D341Med (cell line): ENCODE results near the gene GNG4.
A peak's percentile ranks its signal among the peaks of the same experiment; 100 is the strongest.
"Not testable (repeated sequence)": the region's sequence is repeated elsewhere in the genome, so short reads cannot be mapped to it uniquely, and the experiment has no call there.

Experiments used
- DNase-seq: peaks from one replicate; pipeline ENCODE4 v3.0.0; 2012; ENCODE audit warnings: low spot score

The GNG4 gene

GRCh38 chr1:235624721-235625333 is 24.8 kb downstream of the GNG4 start:
- no peak for DNase-seq

- no peak for DNase-seq
These were observed 26.4 kb downstream of the GNG4 start for GRCh38 chr1:235622936-235623779.

- not testable (repeated sequence) for DNase-seq
These were observed 30.4 kb downstream of the GNG4 start for GRCh38 chr1:235619149-235619548.

- no peak for DNase-seq
These were observed 31.8 kb downstream of the GNG4 start for GRCh38 chr1:235617808-235618207.

GRCh38 chr1:235617140-235617539 is 32.4 kb downstream of the GNG4 start:
- no peak for DNase-seq

- no peak for DNase-seq
These were observed 35.1 kb downstream of the GNG4 start for GRCh38 chr1:235614442-235614954.

GRCh38 chr1:235613602-235614001 is 36.0 kb downstream of the GNG4 start:
- DNase-seq: no peak

GRCh38 chr1:235612761-235613160 is 36.8 kb downstream of the GNG4 start:
- no peak for DNase-seq

GRCh38 chr1:235610157-235610556 is 39.4 kb downstream of the GNG4 start:
- DNase-seq: no peak

GRCh38 chr1:235608278-235608677 is 41.3 kb downstream of the GNG4 start:
- no peak for DNase-seq

- no peak for DNase-seq
These were observed 42.3 kb downstream of the GNG4 start for GRCh38 chr1:235607284-235607683.

GRCh38 chr1:235601104-235601503 is 48.5 kb downstream of the GNG4 start:
- peak; percentile 69 for DNase-seq

- no peak for DNase-seq
These were observed 50.0 kb downstream of the GNG4 start for GRCh38 chr1:235599536-235599935.

GRCh38 chr1:235597867-235598553 is 51.6 kb downstream of the GNG4 start:
- no peak for DNase-seq

GRCh38 chr1:235595079-235595478 is 54.5 kb downstream of the GNG4 start:
- DNase-seq: no peak

GRCh38 chr1:235594281-235594895 is 55.2 kb downstream of the GNG4 start:
- not testable (repeated sequence) for DNase-seq

GRCh38 chr1:235588916-235589515 is 60.6 kb downstream of the GNG4 start:
- no peak for DNase-seq

- DNase-seq: no peak
These were observed 61.4 kb downstream of the GNG4 start for GRCh38 chr1:235588156-235588555.

GRCh38 chr1:235586992-235587391 is 62.6 kb downstream of the GNG4 start:
- DNase-seq: no peak

GRCh38 chr1:235586413-235586812 is 63.2 kb downstream of the GNG4 start:
- DNase-seq: no peak

- DNase-seq: no peak
These were observed 64.6 kb downstream of the GNG4 start for GRCh38 chr1:235584973-235585372.

- no peak for DNase-seq
These were observed 66.0 kb downstream of the GNG4 start for GRCh38 chr1:235583511-235584001.
